ENCODE data around the gene MX1. TPM values are rescaled to one million over a fixed set of nuclear protein-coding genes. Genes with fewer than 3 reads are reported as not detected.

MX1 gene
- total and polyA plus RNA-seq, 7 donors: 2.2 to 14.9 (median 3.8) TPM

DNA sequence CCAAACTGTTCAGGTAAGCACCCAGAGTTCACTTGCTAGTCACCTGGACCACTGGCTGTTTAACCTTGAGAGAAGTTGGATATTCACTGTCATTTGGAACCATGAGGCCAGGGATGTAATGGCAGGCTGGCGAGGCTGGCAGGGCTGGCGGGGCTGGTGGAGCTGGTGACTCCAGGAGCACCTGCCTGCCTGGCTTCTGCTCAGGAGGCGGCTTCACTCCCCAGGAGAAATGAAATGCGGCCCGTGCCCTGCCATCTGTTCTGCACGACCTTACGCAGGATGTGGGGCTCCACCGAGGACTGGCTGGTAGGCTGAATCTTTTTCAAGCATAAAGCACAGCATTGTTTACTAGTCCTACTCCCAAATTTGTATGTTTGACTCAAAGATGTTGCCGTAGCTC lies 22.7 kb upstream of the MX1 start:
- TF ChIP-seq, protein P1, sequence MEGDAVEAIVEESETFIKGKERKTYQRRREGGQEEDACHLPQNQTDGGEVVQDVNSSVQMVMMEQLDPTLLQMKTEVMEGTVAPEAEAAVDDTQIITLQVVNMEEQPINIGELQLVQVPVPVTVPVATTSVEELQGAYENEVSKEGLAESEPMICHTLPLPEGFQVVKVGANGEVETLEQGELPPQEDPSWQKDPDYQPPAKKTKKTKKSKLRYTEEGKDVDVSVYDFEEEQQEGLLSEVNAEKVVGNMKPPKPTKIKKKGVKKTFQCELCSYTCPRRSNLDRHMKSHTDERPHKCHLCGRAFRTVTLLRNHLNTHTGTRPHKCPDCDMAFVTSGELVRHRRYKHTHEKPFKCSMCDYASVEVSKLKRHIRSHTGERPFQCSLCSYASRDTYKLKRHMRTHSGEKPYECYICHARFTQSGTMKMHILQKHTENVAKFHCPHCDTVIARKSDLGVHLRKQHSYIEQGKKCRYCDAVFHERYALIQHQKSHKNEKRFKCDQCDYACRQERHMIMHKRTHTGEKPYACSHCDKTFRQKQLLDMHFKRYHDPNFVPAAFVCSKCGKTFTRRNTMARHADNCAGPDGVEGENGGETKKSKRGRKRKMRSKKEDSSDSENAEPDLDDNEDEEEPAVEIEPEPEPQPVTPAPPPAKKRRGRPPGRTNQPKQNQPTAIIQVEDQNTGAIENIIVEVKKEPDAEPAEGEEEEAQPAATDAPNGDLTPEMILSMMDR (IDR thresholded peaks at IDR 0.05): no peak
- intact Hi-C loops (cut with DNase I): no loop called here
- no peaks in the 10 kb centered on the region for H3K4me1 ChIP-seq
- H3K27me3 ChIP-seq (ENCODE audit: insufficient read depth in 3 of 3, low read length in 2 of 3): no peaks in the 10 kb centered on the region
- DNase-seq: no peak
- ATAC-seq: no peak
- 67 to 70% (median 68%) methylated on average over 9 of the region's 9 CpGs for WGBS, 3 donors
- no peaks in the 10 kb centered on the region for H3K9me3 ChIP-seq
- H3K4me3 ChIP-seq: no peak overlapping the region
- no peaks in the 10 kb centered on the region for H3K36me3 ChIP-seq (ENCODE audit: insufficient read depth in 1 of 2, low read depth in 1 of 2)
- H3K27ac ChIP-seq: no peak overlapping the region

DNA sequence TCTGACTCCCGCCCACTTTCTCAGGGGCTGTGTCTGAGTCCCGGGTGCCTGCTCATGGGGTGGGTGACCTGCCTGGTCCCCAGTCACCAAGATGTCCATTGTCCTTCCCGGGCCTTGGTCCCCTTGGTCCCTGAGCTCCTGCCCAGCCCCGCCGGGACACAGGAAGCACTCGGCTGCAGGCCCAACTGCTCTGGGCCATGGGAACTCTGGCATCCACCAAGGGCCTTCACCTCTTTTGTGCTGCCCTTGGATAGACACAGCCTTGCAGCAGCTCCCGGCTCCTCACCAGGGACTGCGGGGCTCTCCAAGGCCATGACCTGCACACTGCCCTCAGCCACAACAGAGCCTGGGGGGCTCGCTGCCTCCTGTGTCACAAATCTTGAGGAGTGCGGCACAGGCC lies 22.1 kb upstream of the MX1 start:
- 86 to 89% (median 88%) methylated on average over 10 of the region's 10 CpGs for WGBS, 3 donors
- no peaks in the 10 kb centered on the region for H3K4me1 ChIP-seq
- H3K27me3 ChIP-seq (ENCODE audit: insufficient read depth in 3 of 3, low read length in 2 of 3): no peaks in the 10 kb centered on the region
- no peak overlapping the region for H3K4me3 ChIP-seq
- intact Hi-C loops (cut with DNase I): no loop called here
- ATAC-seq (no peak), DNase-seq (no peak)
- no peak overlapping the region for H3K27ac ChIP-seq
- TF ChIP-seq, protein P1 (IDR thresholded peaks at IDR 0.05): no peak
- no peaks in the 10 kb centered on the region for H3K9me3 ChIP-seq
- no peaks in the 10 kb centered on the region for H3K36me3 ChIP-seq (ENCODE audit: insufficient read depth in 1 of 2, low read depth in 1 of 2)

- TF ChIP-seq, protein P1 (IDR thresholded peaks at IDR 0.05): no peak
- Histone ChIP-seq H3K36me3 (ENCODE audit: insufficient read depth in 1 of 2, low read depth in 1 of 2) (no peaks in the 10 kb centered on the region), H3K27me3 (ENCODE audit: insufficient read depth in 3 of 3, low read length in 2 of 3) (no peaks in the 10 kb centered on the region), H3K9me3 (no peaks in the 10 kb centered on the region), H3K4me1 (no peaks in the 10 kb centered on the region), H3K4me3 (no peak overlapping the region), H3K27ac (no peak overlapping the region)
- no peak for DNase-seq
- WGBS, 3 donors: 89 to 93% (median 89%) methylated on average over 4 of the region's 4 CpGs
- intact Hi-C loops (cut with DNase I): no loop called here
- no peak for ATAC-seq
Measured at GRCh38 chr21:41405321-41405720, 20.7 kb upstream of the MX1 start.

GRCh38 chr21:41406340-41406739 lies 19.7 kb upstream of the MX1 start:
- no peaks in the 10 kb centered on the region for H3K27me3 ChIP-seq (ENCODE audit: insufficient read depth in 3 of 3, low read length in 2 of 3)
- 83 to 86% (median 86%) methylated on average over 6 of the region's 6 CpGs for WGBS, 3 donors
- intact Hi-C loops (cut with DNase I): no loop called here
- no peak for DNase-seq
- no peak for ATAC-seq
- no peak overlapping the region for H3K4me3 ChIP-seq
- no peaks in the 10 kb centered on the region for H3K4me1 ChIP-seq
- H3K36me3 ChIP-seq (ENCODE audit: insufficient read depth in 1 of 2, low read depth in 1 of 2): no peaks in the 10 kb centered on the region
- TF ChIP-seq, protein P1 (IDR thresholded peaks at IDR 0.05): no peak
- H3K27ac ChIP-seq: no peak overlapping the region
- H3K9me3 ChIP-seq: no peaks in the 10 kb centered on the region
